Measurements from ENCODE around the gene POLG2.

- TF ChIP-seq MEF2D (tag; conservative IDR thresholded peaks at IDR 0.05; ENCODE audit: low read depth) = no peak
- no peak for TF ChIP-seq JUN (IDR thresholded peaks at IDR 0.05; ENCODE audit: borderline replicate concordance, low read depth, low read length)
- no peak for TF ChIP-seq JUN (CRISPR knock-in tag; IDR thresholded peaks at IDR 0.05; ENCODE audit: borderline replicate concordance)
- TF ChIP-seq, protein P1, sequence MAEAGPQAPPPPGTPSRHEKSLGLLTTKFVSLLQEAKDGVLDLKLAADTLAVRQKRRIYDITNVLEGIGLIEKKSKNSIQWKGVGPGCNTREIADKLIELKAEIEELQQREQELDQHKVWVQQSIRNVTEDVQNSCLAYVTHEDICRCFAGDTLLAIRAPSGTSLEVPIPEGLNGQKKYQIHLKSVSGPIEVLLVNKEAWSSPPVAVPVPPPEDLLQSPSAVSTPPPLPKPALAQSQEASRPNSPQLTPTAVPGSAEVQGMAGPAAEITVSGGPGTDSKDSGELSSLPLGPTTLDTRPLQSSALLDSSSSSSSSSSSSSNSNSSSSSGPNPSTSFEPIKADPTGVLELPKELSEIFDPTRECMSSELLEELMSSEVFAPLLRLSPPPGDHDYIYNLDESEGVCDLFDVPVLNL (CRISPR knock-in tag; IDR thresholded peaks at IDR 0.05; ENCODE audit: low read depth) = no peak
- TF ChIP-seq TAF1 (IDR thresholded peaks at IDR 0.05; ENCODE audit: control insufficient read depth, extremely low read depth, insufficient read depth, low read length, severe bottlenecking) = no peak
- TF ChIP-seq MAZ (CRISPR knock-in tag; conservative IDR thresholded peaks at IDR 0.05 in 1 of 2, IDR thresholded peaks at IDR 0.05 in 1 of 2) = no peak
- TF ChIP-seq ZFP36 (IDR thresholded peaks at IDR 0.05; ENCODE audit: low read depth, low read length, partially characterized antibody) = no peak
- TF ChIP-seq FOXJ3 (CRISPR knock-in tag; IDR thresholded peaks at IDR 0.05) = no peak
- no peak for TF ChIP-seq CBFB (CRISPR knock-in tag; IDR thresholded peaks at IDR 0.05)
- TF ChIP-seq ZC3H11A (IDR thresholded peaks at IDR 0.05; ENCODE audit: low read depth, low read length) = no peak
- no peak for TF ChIP-seq JUND (IDR thresholded peaks at IDR 0.05; ENCODE audit: borderline replicate concordance, low read depth, low read length)
- no peak for TF ChIP-seq JUND (tag; IDR thresholded peaks at IDR 0.05; ENCODE audit: borderline replicate concordance, low read depth, low read length)
- TF ChIP-seq MYBL2 (IDR thresholded peaks at IDR 0.05; ENCODE audit: low read depth) = no peak
- no peak for TF ChIP-seq MYBL2 (CRISPR knock-in tag; IDR thresholded peaks at IDR 0.05; ENCODE audit: borderline replicate concordance)
These were observed 15.9 kb downstream of the POLG2 start for GRCh38 chr17:64480951-64481350.
